IPS-15b (cell line): ENCODE results near the gene PDIA4.

Experiments
- H3K27me3 ChIP-seq: one replicate; pipeline ENCODE4 v1.6.1; 2013; ENCODE audit warnings: low read length; ENCODE audit not compliant: control insufficient read depth, insufficient read depth
- H3K36me3 ChIP-seq: one replicate; pipeline ENCODE4 v1.6.1; 2013; ENCODE audit warnings: low read length; ENCODE audit not compliant: control insufficient read depth, insufficient read depth
- H3K4me1 ChIP-seq: one replicate; pipeline ENCODE4 v1.6.1; 2013; ENCODE audit warnings: mild to moderate bottlenecking, low read length; ENCODE audit not compliant: control insufficient read depth, insufficient read depth
- H3K4me3 ChIP-seq: one replicate; pipeline ENCODE4 v1.5.1; 2013; ENCODE audit warnings: low read depth, low read length
- H3K9ac ChIP-seq: one replicate; pipeline ENCODE4 v1.6.1; 2013; ENCODE audit warnings: low read depth, mild to moderate bottlenecking, low read length
- H3K9me3 ChIP-seq: one replicate; pipeline ENCODE4 v1.6.1; 2013; ENCODE audit warnings: mild to moderate bottlenecking, low read length; ENCODE audit not compliant: control insufficient read depth, insufficient read depth

The PDIA4 gene

GRCh38 chr7:149010451-149010850 is 17.9 kb downstream of the PDIA4 start:
- H3K4me3 ChIP-seq: no peak overlapping the region
- H3K9ac ChIP-seq: no peak overlapping the region
- H3K27me3 ChIP-seq: no peaks in the 10 kb centered on the region
- peaks cover 76% of the 10 kb centered on the region for H3K36me3 ChIP-seq
- no peaks in the 10 kb centered on the region for H3K4me1 ChIP-seq
- H3K9me3 ChIP-seq: no peaks in the 10 kb centered on the region

DNA sequence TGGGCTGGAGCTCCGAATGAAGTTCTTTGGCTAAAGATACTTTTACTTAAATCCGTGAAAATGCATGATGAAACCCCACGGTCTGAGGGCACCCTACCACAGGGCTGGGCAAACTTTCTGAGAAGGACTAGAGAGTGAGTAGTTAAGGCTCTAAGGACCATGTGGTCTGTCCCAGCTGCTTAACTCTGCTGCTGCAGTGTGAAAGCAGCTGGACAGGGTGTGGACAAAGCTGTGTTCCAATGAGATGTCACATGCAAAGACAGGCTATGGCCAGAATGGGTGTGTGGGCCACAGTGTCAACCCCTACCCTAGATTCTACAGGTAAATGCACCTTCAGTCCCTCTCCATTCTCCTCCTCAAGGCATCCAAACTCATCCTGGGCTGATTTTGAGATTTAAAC is 18.8 kb downstream of the PDIA4 start:
- H3K9ac ChIP-seq: no peak overlapping the region
- H3K4me1 ChIP-seq: no peaks in the 10 kb centered on the region
- H3K36me3 ChIP-seq: peaks cover 76% of the 10 kb centered on the region
- H3K4me3 ChIP-seq: no peak overlapping the region
- H3K9me3 ChIP-seq: no peaks in the 10 kb centered on the region
- no peaks in the 10 kb centered on the region for H3K27me3 ChIP-seq

- no peak overlapping the region for H3K4me3 ChIP-seq
- H3K9ac ChIP-seq: no peak overlapping the region
- H3K27me3 ChIP-seq: no peaks in the 10 kb centered on the region
- H3K36me3 ChIP-seq: peaks cover 79% of the 10 kb centered on the region
- H3K4me1 ChIP-seq: no peaks in the 10 kb centered on the region
- no peaks in the 10 kb centered on the region for H3K9me3 ChIP-seq
Measured at GRCh38 chr7:149007611-149008010, 20.7 kb downstream of the PDIA4 start.

DNA sequence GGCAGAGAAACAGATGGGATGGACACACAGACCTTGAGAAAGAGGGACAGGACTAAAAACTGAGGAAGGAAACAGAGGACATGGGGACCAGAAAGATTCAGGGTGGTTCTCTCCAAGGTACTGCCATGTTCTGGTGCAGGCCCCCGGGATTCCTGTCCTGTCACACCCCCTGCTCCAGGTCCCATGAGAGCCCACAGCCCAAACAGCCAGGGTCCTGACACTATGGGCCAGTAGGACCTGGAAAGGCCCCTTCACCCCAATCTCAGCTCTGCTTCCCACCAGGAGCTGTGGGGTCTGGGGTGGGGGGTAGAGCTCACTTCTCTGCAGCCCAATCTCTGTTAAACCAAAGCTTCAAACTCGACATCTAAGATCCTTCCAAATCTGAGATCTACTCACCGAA is 21.2 kb downstream of the PDIA4 start:
- Histone ChIP-seq H3K9me3 (no peaks in the 10 kb centered on the region), H3K4me1 (no peaks in the 10 kb centered on the region), H3K36me3 (peaks cover 75% of the 10 kb centered on the region), H3K27me3 (no peaks in the 10 kb centered on the region), H3K4me3 (no peak overlapping the region), H3K9ac (no peak overlapping the region)

- Histone ChIP-seq H3K4me3 (no peak overlapping the region), H3K36me3 (peaks cover 67% of the 10 kb centered on the region), H3K9ac (no peak overlapping the region), H3K27me3 (no peaks in the 10 kb centered on the region), H3K9me3 (no peaks in the 10 kb centered on the region), H3K4me1 (no peaks in the 10 kb centered on the region)
Measured at GRCh38 chr7:149006345-149006725, 22.0 kb downstream of the PDIA4 start.

GRCh38 chr7:149005427-149006344 is 22.6 kb downstream of the PDIA4 start:
- no peaks in the 10 kb centered on the region for H3K9me3 ChIP-seq
- no peaks in the 10 kb centered on the region for H3K4me1 ChIP-seq
- no peaks in the 10 kb centered on the region for H3K27me3 ChIP-seq
- H3K36me3 ChIP-seq: peaks cover 65% of the 10 kb centered on the region
- no peak overlapping the region for H3K4me3 ChIP-seq
- H3K9ac ChIP-seq: no peak overlapping the region

DNA sequence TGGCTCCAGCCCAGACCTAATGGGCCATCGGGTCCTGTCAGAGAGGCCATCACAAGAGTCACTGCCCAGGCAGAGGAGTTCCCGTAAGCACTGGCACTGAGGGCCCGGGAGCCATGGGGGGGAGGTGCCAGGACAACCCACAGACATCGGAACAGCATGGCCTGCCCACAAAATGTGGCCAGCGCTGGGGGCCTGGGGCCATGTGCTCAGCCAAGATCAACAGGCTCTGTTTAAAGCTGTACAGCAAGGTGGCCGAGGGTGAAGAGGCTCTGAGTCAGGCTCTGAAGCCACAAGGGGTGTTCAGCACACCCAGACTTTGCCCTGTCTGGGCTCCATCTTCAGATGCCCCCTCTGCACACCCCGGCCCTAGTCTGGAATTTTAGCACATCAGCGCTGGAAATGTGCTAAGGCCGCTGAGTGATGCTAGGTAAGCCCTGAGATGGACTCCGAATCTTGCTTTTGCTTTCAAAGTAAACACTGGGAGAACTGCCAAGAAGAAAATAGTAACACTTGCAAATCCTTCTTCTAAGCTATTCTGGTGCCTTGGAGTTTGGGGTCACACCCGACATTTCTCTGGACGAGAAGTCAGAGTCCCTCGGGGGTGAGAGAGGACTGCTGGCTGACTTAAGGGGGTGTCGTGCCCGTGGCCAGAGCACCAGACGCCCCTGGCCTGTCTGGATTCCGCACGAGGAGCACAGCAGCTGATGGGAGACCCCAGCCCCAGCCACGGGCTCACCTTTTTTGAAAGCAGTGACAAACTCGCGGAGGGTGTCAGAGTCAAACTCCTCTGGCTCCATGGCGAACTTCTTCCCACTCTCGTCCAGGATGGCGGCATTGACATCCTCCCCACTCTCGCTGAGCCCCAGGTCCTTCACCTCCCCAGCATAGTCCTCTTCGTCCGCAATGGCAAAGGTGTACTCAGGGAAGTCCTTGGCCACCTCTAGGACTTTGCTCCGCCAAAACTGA is 23.6 kb downstream of the PDIA4 start:
- H3K9me3 ChIP-seq: no peaks in the 10 kb centered on the region
- peaks cover 55% of the 10 kb centered on the region for H3K36me3 ChIP-seq
- no peak overlapping the region for H3K9ac ChIP-seq
- H3K4me3 ChIP-seq: no peak overlapping the region
- H3K4me1 ChIP-seq: no peaks in the 10 kb centered on the region
- H3K27me3 ChIP-seq: no peaks in the 10 kb centered on the region

GRCh38 chr7:149003560-149004305 is 24.6 kb downstream of the PDIA4 start:
- no peak overlapping the region for H3K4me3 ChIP-seq
- H3K27me3 ChIP-seq: no peaks in the 10 kb centered on the region
- peaks cover 52% of the 10 kb centered on the region for H3K36me3 ChIP-seq
- no peaks in the 10 kb centered on the region for H3K9me3 ChIP-seq
- H3K4me1 ChIP-seq: no peaks in the 10 kb centered on the region
- H3K9ac ChIP-seq: no peak overlapping the region

- Histone ChIP-seq H3K9me3 (no peaks in the 10 kb centered on the region), H3K4me1 (no peaks in the 10 kb centered on the region), H3K9ac (no peak overlapping the region), H3K27me3 (no peaks in the 10 kb centered on the region), H3K36me3 (peaks cover 50% of the 10 kb centered on the region), H3K4me3 (no peak overlapping the region)
Measured at GRCh38 chr7:149003018-149003417, 25.3 kb downstream of the PDIA4 start.

GRCh38 chr7:149002604-149003003 is 25.7 kb downstream of the PDIA4 start:
- Histone ChIP-seq H3K9ac (no peak overlapping the region), H3K36me3 (peaks cover 46% of the 10 kb centered on the region), H3K4me1 (no peaks in the 10 kb centered on the region), H3K9me3 (no peaks in the 10 kb centered on the region), H3K27me3 (no peaks in the 10 kb centered on the region), H3K4me3 (no peak overlapping the region)

- Histone ChIP-seq H3K4me3 (no peak overlapping the region), H3K36me3 (peaks cover 36% of the 10 kb centered on the region), H3K9ac (no peak overlapping the region), H3K9me3 (no peaks in the 10 kb centered on the region), H3K4me1 (no peaks in the 10 kb centered on the region), H3K27me3 (no peaks in the 10 kb centered on the region)
Measured at GRCh38 chr7:149001427-149002068, 26.8 kb downstream of the PDIA4 start.
